MG63 (cell line): Measurements from ENCODE around the gene MST1R. TPM values are rescaled to one million over a fixed set of nuclear protein-coding genes. Genes with fewer than 3 reads are reported as not detected.

ENCODE experiments used
- DNase-seq: peaks from one replicate; pipeline ENCODE4 v3.0.0-alpha.2; 2020
- H3K27me3 ChIP-seq: fragments of 250-450 bp; sonication (Bioruptor Pico); 2 replicates; pipeline ENCODE4 v1.5.1; 2020; ENCODE audit warnings: mild to moderate bottlenecking, moderate library complexity
- H3K36me3 ChIP-seq: fragments of 250-450 bp; sonication (Bioruptor Pico); 2 replicates; pipeline ENCODE4 v1.5.1; 2020; ENCODE audit warnings: mild to moderate bottlenecking, moderate library complexity
- H3K4me3 ChIP-seq: fragments of 250-450 bp; sonication (Bioruptor Pico); 2 replicates; pipeline ENCODE4 v1.5.1; 2020; ENCODE audit warnings: mild to moderate bottlenecking, moderate library complexity
- H3K9me3 ChIP-seq: fragments of 250-450 bp; sonication (Bioruptor Pico); 2 replicates; pipeline ENCODE4 v1.5.1; 2020; ENCODE audit warnings: mild to moderate bottlenecking, moderate library complexity
- total RNA-seq: library from RNA; depleted of rRNA; stranded (reverse); fragments of >200 nt; shearing (Covaris generic); gene quantifications from 2 replicates; pipeline ENCODE4 v1.2.3, GENCODE V29; 2014; ENCODE audit warnings: low replicate concordance

Gene MST1R
- total RNA-seq, 1 experiment from 2014 or later = 1.9 TPM

- Histone ChIP-seq H3K36me3 (no peaks in the 10 kb centered on the region), H3K27me3 (no peaks in the 10 kb centered on the region), H3K4me3 (no peak overlapping the region), H3K9me3 (no peaks in the 10 kb centered on the region)
- no peak for DNase-seq
Observed at GRCh38 chr3:49896345-49896744, 7.3 kb downstream of the MST1R start.

GRCh38 chr3:49895791-49896190, 7.9 kb downstream of the MST1R start:
- no peak for DNase-seq
- no peaks in the 10 kb centered on the region for H3K9me3 ChIP-seq
- H3K27me3 ChIP-seq = no peaks in the 10 kb centered on the region
- H3K36me3 ChIP-seq = no peaks in the 10 kb centered on the region
- H3K4me3 ChIP-seq = no peak overlapping the region

- Histone ChIP-seq H3K36me3 (no peaks in the 10 kb centered on the region), H3K27me3 (no peaks in the 10 kb centered on the region), H3K9me3 (no peaks in the 10 kb centered on the region), H3K4me3 (no peak overlapping the region)
- no peak for DNase-seq
Observed at GRCh38 chr3:49889296-49889695, 14.4 kb downstream of the MST1R start.

- DNase-seq = no peak
Observed at GRCh38 chr3:49886922-49887265, 16.8 kb downstream of the MST1R start.

GRCh38 chr3:49883998-49884397, 19.7 kb downstream of the MST1R start:
- no peaks in the 10 kb centered on the region for H3K27me3 ChIP-seq
- no peak for DNase-seq
- no peaks in the 10 kb centered on the region for H3K36me3 ChIP-seq
- no peak overlapping the region for H3K4me3 ChIP-seq
- H3K9me3 ChIP-seq = no peaks in the 10 kb centered on the region

More at GRCh38 chr3:49886922-49887265, 16.8 kb downstream of the MST1R start:
- H3K36me3 ChIP-seq = no peaks in the 10 kb centered on the region
- H3K4me3 ChIP-seq = no peak overlapping the region
- no peaks in the 10 kb centered on the region for H3K9me3 ChIP-seq
- H3K27me3 ChIP-seq = no peaks in the 10 kb centered on the region

GRCh38 chr3:49882166-49882565, 21.5 kb downstream of the MST1R start:
- no peak for DNase-seq
- Histone ChIP-seq H3K4me3 (no peak overlapping the region), H3K27me3 (no peaks in the 10 kb centered on the region), H3K9me3 (no peaks in the 10 kb centered on the region), H3K36me3 (no peaks in the 10 kb centered on the region)

- no peaks in the 10 kb centered on the region for H3K36me3 ChIP-seq
- no peak for DNase-seq
- H3K9me3 ChIP-seq = no peaks in the 10 kb centered on the region
- no peaks in the 10 kb centered on the region for H3K27me3 ChIP-seq
- H3K4me3 ChIP-seq = no peak overlapping the region
Observed at GRCh38 chr3:49880581-49881315, 22.9 kb downstream of the MST1R start.

GRCh38 chr3:49879721-49880120, 24.0 kb downstream of the MST1R start:
- no peak for DNase-seq

GRCh38 chr3:49878686-49879085, 25.0 kb downstream of the MST1R start:
- DNase-seq = no peak
- no peak overlapping the region for H3K4me3 ChIP-seq
- H3K27me3 ChIP-seq = no peaks in the 10 kb centered on the region
- H3K36me3 ChIP-seq = no peaks in the 10 kb centered on the region
- H3K9me3 ChIP-seq = no peaks in the 10 kb centered on the region

More at GRCh38 chr3:49879721-49880120, 24.0 kb downstream of the MST1R start:
- Histone ChIP-seq H3K9me3 (no peaks in the 10 kb centered on the region), H3K36me3 (no peaks in the 10 kb centered on the region), H3K4me3 (no peak overlapping the region), H3K27me3 (no peaks in the 10 kb centered on the region)

GRCh38 chr3:49877716-49878115, 26.0 kb downstream of the MST1R start:
- no peak for DNase-seq

GRCh38 chr3:49876567-49876966, 27.1 kb downstream of the MST1R start:
- Histone ChIP-seq H3K9me3 (no peaks in the 10 kb centered on the region), H3K36me3 (no peaks in the 10 kb centered on the region), H3K4me3 (no peak overlapping the region), H3K27me3 (no peaks in the 10 kb centered on the region)
- no peak for DNase-seq

More at GRCh38 chr3:49877716-49878115, 26.0 kb downstream of the MST1R start:
- no peaks in the 10 kb centered on the region for H3K9me3 ChIP-seq
- no peak overlapping the region for H3K4me3 ChIP-seq
- no peaks in the 10 kb centered on the region for H3K27me3 ChIP-seq
- no peaks in the 10 kb centered on the region for H3K36me3 ChIP-seq

GRCh38 chr3:49873623-49874022, 30.1 kb downstream of the MST1R start:
- H3K4me3 ChIP-seq = no peak overlapping the region
- H3K36me3 ChIP-seq = no peaks in the 10 kb centered on the region
- no peaks in the 10 kb centered on the region for H3K27me3 ChIP-seq
- H3K9me3 ChIP-seq = no peaks in the 10 kb centered on the region
- DNase-seq = no peak

- Histone ChIP-seq H3K27me3 (no peaks in the 10 kb centered on the region), H3K36me3 (no peaks in the 10 kb centered on the region), H3K9me3 (no peaks in the 10 kb centered on the region), H3K4me3 (no peak overlapping the region)
- DNase-seq = no peak
Observed at GRCh38 chr3:49872801-49873281, 30.8 kb downstream of the MST1R start.

- no peaks in the 10 kb centered on the region for H3K9me3 ChIP-seq
- no peaks in the 10 kb centered on the region for H3K27me3 ChIP-seq
- no peak for DNase-seq
- no peak overlapping the region for H3K4me3 ChIP-seq
- no peaks in the 10 kb centered on the region for H3K36me3 ChIP-seq
Observed at GRCh38 chr3:49871531-49872153, 32.0 kb downstream of the MST1R start.

GRCh38 chr3:49869525-49870126, 34.0 kb downstream of the MST1R start, which contains the start of gene CAMKV:
Gene CAMKV, minus strand, starts transcription at chr3:49869906. Its CDS starts 7,518 bp downstream, at chr3:49862388.
- peak within 1 kb of the TSS; percentile 11; the same call in 1 of the 2 replicates for H3K4me3 ChIP-seq
- no peaks in the 10 kb centered on the region for H3K27me3 ChIP-seq
- peak; percentile 16 for DNase-seq
- H3K9me3 ChIP-seq = no peaks in the 10 kb centered on the region
- H3K36me3 ChIP-seq = no peaks in the 10 kb centered on the region

- no peaks in the 10 kb centered on the region for H3K36me3 ChIP-seq
- DNase-seq = no peak
- no peak overlapping the region for H3K4me3 ChIP-seq
- no peaks in the 10 kb centered on the region for H3K9me3 ChIP-seq
- H3K27me3 ChIP-seq = no peaks in the 10 kb centered on the region
Observed at GRCh38 chr3:49868862-49869466, 34.7 kb downstream of the MST1R start.

GRCh38 chr3:49867871-49868321, 35.8 kb downstream of the MST1R start:
- Histone ChIP-seq H3K4me3 (no peak overlapping the region), H3K9me3 (no peaks in the 10 kb centered on the region), H3K36me3 (no peaks in the 10 kb centered on the region), H3K27me3 (no peaks in the 10 kb centered on the region)
- DNase-seq = peak; percentile 10
